Measurements from ENCODE around the gene MMP24OS.

MMP24OS gene

GRCh38 chr20:35305682-35306556 lies 28.0 kb upstream of the MMP24OS start:
- peak in 1 of 2 donors; percentile 46 for DNase-seq

- DNase-seq = no peak
These were observed 27.0 kb upstream of the MMP24OS start for GRCh38 chr20:35304956-35305355.

GRCh38 chr20:35303735-35304491 lies 26.0 kb upstream of the MMP24OS start:
- DNase-seq = peak; percentile 73 to 83

GRCh38 chr20:35303382-35303734 lies 25.4 kb upstream of the MMP24OS start:
- DNase-seq = no peak

DNA sequence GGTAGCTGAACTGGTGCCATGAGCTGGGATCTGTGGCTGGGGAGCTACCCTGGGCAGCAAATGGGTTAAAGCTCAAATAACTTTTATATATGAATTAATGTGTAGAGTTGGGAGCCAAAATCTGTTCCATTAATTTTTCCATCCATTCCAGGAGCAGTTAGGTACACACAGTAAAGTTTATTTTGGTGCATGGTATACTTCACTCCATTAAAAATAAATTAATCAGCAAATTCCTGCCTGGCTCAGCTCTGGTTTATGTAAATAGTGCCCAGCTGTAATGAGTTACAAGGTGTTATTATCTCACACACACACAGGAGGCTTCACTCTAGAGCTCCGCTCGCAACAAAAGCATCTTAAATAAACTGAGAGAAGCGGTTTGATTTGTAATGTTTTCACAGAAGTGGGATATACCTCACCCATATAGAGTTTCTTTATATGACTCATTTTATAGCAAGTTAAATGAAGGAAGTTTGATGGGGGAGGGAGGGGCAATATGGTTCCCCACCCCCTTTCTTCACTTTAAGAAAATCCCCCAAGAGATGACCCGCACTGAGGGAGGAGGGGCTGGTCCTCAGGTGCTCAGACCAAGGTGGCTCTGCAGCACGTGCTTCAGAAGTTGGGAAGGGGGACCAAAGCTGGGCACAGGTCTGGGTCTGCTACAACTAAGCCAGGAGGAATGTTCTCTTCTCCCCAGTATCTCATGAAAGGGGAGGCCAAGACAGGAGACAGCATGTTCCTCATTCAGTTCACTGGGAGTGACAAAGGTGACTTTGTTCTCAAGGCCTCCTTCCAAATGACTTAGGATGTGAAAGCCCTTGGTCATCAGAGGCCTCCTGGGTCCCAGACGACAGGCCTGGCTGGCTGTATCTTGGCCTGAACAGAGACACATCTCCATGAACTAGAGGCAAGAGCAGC lies 24.8 kb upstream of the MMP24OS start:
- DNase-seq = no peak

DNA sequence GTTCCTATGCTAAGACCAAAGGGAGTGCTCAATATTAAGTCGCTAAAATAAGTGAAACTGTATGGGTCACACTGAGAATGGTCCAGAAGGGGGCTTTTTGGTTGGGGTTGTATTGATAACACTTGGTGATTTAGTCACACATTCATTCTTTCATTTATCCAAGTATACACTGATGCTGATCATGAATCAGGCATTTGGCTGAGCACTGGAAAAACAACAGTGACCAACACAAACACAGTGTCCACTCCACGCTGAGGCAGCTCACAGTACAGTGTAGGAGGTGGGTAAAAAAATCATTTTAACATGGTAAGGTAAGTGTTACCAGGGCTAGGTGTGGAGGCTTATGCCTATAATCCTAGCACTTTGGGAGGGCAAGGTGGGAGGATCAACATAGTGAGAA lies 23.5 kb upstream of the MMP24OS start:
- DNase-seq = no peak

DNA sequence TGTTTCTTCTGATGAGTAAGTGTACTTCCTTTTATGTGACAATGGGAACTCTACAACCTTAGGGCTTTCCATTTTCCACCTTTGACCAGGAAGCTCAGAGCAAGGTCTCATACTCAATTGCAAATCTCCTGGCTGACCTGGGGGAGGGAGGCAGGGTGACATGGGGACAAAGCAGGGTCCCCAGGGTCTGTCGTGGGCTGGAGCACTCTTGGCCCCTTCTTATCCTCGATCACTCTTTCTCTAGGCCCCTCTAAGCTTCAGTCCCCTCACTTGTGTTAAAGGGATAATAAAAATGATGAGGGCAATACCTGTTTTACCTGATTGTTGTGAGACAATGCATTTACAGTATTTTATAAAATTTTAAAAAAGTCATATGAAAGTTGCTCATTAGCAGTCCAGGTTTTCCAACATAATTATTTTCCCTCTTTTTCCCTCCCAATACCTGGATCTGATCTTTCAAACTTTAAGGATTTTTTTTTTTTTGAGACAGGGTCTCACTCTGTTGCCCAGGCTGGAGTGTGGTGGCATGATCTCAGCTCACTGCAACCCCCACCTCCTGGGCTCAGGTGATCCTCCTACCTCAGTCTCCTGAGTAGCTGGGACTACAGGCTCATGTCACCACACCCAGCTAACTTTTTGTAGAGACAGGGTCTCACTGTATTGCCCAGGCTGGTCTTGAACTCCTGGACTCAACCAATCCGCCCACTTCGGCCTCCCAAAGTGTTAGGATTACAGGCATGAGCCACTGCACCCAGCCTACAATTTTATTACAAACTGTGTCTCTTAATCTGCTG lies 22.7 kb upstream of the MMP24OS start:
- no peak for DNase-seq

GRCh38 chr20:35299780-35300179 lies 21.9 kb upstream of the MMP24OS start:
- DNase-seq = no peak

GRCh38 chr20:35298264-35298663 lies 20.3 kb upstream of the MMP24OS start:
- no peak for DNase-seq

GRCh38 chr20:35297740-35298139 lies 19.8 kb upstream of the MMP24OS start:
- DNase-seq = no peak

- no peak for DNase-seq
These were observed 19.2 kb upstream of the MMP24OS start for GRCh38 chr20:35297155-35297554.

DNA sequence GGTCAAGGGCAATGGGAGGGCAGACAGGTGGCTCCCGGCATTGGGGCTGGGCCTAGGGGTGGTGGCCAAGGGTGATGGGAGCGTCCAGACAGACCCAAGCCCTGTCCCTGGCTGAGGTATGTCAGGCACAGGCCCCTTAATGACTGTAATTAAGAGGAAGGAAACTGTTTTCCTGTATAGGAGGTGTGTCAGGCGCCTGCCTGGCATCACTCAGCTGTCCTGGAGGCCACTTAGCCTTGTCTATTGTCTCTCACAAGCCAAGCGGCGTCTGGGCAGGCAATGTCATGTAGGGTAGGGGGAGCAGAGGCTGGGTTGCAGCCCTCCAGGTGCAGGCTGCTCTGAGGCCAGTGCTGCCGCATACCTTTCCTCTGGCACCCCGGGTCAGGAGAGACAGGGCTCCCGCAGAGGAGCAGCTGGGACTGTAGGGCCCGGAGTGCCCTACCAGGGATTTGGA lies 18.2 kb upstream of the MMP24OS start:
- no peak for DNase-seq

- no peak for DNase-seq
These were observed 17.8 kb upstream of the MMP24OS start for GRCh38 chr20:35295674-35296073.

GRCh38 chr20:35295058-35295457 lies 17.1 kb upstream of the MMP24OS start:
- no peak for DNase-seq

DNA sequence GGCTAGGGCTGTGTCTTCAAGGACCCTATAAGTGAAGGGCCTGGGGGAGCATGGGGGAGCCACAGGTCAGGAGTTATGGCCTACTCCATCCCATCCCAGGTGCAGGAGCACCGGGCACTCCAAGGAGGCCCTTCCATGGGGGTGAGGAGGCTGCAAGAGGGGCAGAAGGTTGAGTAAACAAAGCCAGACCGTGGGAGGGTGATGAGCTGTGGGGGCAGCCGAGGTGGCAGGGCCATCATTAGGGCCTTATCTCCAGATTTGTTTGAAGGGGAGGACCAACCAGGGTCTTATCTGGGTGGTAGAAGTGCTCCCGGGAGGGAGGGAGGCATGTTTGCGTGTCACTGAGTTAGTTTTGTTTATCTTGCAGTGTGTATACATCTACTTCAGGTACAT lies 16.4 kb upstream of the MMP24OS start:
- DNase-seq = no peak

GRCh38 chr20:35293303-35294292 lies 15.7 kb upstream of the MMP24OS start:
- DNase-seq = no peak

DNA sequence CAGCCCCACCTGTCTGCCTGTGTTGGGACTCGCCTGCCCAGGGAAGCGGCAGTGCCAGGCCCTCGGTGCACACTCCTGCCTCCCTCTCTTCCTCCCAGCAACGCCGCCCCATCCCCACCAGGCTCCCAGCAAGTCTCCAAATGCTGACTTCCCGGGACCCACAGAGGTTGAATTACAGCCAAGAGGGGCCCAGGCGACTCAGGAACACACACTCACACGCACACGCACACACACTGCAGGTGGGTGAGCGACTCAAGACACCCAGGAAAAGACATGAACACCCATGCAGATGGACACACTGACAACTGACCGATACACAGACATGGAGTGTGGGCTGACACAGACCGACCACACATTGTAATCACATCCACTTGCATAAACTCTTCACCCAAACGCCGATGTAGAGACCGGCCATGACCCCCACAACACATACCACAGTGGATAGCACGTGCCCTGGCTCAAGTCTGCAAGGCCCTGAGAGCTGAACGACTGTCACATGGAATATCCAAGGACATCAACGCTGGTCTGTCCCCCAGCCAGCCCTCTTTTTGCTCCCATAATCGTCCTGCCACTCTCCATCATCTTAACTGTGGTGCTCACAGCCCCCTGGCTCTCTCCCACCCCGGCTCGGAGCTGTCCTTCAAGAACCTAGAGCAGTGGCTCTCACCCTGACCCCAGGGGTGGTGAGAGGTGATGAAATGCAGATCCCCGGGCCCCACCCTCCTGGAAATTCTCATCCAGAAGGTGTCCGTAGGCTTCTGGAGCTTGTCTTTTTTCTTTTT lies 14.8 kb upstream of the MMP24OS start:
- no peak for DNase-seq

GRCh38 chr20:35291654-35292503 lies 14.0 kb upstream of the MMP24OS start, which contains the start of gene FAM83C:
Gene FAM83C (minus strand): TSS chr20:35292425. CDS start chr20:35292304, 121 bp downstream.
- DNase-seq = no peak

- DNase-seq = no peak
These were observed 13.0 kb upstream of the MMP24OS start for GRCh38 chr20:35290887-35291417.
